Measurements from ENCODE around the gene PHLPP1.

The PHLPP1 gene

DNA sequence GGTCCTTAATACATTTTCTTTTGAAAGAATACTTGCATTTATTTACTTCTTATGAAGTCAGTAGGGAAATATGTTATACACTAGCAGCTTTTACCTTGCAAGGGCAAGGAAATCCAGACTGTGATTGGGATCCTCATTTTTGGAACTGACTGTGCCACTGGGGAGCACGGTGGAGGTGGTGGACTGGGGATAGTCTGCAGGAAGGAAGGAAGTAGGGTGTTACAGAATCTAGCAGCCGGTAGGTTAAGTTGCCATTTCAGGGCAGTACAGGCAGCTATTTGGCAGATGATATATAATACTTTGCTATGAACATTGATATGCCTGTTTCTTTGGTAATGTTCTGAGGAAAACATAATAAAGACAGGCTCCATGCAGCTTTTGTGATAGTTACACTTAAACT lies 238.3 kb downstream of the PHLPP1 start:
- Histone ChIP-seq H3K4me1 (ENCODE audit: low read length) (no peaks in the 10 kb centered on the region), H3F3A (ENCODE audit: insufficient read depth, low read length) (no peaks in the 10 kb centered on the region), H3K9me3 (replicated peaks; ENCODE audit: insufficient read depth, low read length) (no peaks in the 10 kb centered on the region), H3K27ac (ENCODE audit: low read length) (no peak overlapping the region), H3K4me3 (ENCODE audit: low read length) (no peak overlapping the region), H4K20me1 (ENCODE audit: insufficient read depth, low read length) (no peaks in the 10 kb centered on the region), H3K4me2 (ENCODE audit: low read depth, low read length) (no peak overlapping the region), H3K79me2 (ENCODE audit: low read length) (no peaks in the 10 kb centered on the region), H3K9ac (ENCODE audit: low read length) (no peak overlapping the region), H3K27me3 (replicated peaks; ENCODE audit: insufficient read depth, low read length) (no peaks in the 10 kb centered on the region), H2AFZ (ENCODE audit: low read length) (no peak overlapping the region), H3K9me2 (replicated peaks; ENCODE audit: insufficient read depth, low read length) (no peaks in the 10 kb centered on the region), H3K36me3 (replicated peaks; ENCODE audit: insufficient read depth, low read length) (no peaks in the 10 kb centered on the region; the same call in 1 of the 2 replicates)
- TF ChIP-seq EZH2 (optimal IDR thresholded peaks at IDR 0.05; ENCODE audit: low read depth, low read length) (no peak), EZH2phosphoT487 (IDR thresholded peaks at IDR 0.05; ENCODE audit: low read length) (no peak)
- TF ChIP-seq, protein P1, sequence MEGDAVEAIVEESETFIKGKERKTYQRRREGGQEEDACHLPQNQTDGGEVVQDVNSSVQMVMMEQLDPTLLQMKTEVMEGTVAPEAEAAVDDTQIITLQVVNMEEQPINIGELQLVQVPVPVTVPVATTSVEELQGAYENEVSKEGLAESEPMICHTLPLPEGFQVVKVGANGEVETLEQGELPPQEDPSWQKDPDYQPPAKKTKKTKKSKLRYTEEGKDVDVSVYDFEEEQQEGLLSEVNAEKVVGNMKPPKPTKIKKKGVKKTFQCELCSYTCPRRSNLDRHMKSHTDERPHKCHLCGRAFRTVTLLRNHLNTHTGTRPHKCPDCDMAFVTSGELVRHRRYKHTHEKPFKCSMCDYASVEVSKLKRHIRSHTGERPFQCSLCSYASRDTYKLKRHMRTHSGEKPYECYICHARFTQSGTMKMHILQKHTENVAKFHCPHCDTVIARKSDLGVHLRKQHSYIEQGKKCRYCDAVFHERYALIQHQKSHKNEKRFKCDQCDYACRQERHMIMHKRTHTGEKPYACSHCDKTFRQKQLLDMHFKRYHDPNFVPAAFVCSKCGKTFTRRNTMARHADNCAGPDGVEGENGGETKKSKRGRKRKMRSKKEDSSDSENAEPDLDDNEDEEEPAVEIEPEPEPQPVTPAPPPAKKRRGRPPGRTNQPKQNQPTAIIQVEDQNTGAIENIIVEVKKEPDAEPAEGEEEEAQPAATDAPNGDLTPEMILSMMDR (IDR thresholded peaks at IDR 0.05; ENCODE audit: low read length) = no peak
- no peak for DNase-seq

DNA sequence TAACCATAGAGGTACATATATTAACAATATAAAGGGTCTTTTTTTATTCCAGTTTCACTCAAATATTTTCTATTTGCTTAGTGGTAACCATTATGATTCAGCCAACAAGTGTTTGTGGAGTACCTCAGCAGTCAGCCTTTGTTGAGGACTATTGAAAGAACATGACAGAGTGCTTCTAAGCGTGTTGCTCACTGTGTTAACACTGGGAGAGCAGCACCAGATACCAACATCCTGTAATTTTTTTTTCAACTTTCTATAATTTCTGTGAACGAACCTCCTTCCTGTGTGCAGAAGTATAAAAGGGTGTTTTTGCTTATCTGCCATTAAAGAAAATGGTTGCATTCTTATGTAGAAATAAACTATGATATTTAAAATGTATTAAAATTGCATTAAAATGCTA lies 239.0 kb downstream of the PHLPP1 start:
- no peak overlapping the region for H2AFZ ChIP-seq (ENCODE audit: low read length)
- H3F3A ChIP-seq (ENCODE audit: insufficient read depth, low read length) = no peaks in the 10 kb centered on the region
- H3K4me1 ChIP-seq (ENCODE audit: low read length) = no peaks in the 10 kb centered on the region
- H3K9ac ChIP-seq (ENCODE audit: low read length) = no peak overlapping the region
- H3K27me3 ChIP-seq (replicated peaks; ENCODE audit: insufficient read depth, low read length) = no peaks in the 10 kb centered on the region
- no peak for DNase-seq
- H4K20me1 ChIP-seq (ENCODE audit: insufficient read depth, low read length) = no peaks in the 10 kb centered on the region
- H3K9me3 ChIP-seq (replicated peaks; ENCODE audit: insufficient read depth, low read length) = no peaks in the 10 kb centered on the region
- no peaks in the 10 kb centered on the region for H3K9me2 ChIP-seq (replicated peaks; ENCODE audit: insufficient read depth, low read length)
- no peaks in the 10 kb centered on the region for H3K79me2 ChIP-seq (ENCODE audit: low read length)
- H3K4me3 ChIP-seq (ENCODE audit: low read length) = no peak overlapping the region
- no peaks in the 10 kb centered on the region; the same call in 1 of the 2 replicates for H3K36me3 ChIP-seq (replicated peaks; ENCODE audit: insufficient read depth, low read length)
- TF ChIP-seq, protein P1 (IDR thresholded peaks at IDR 0.05; ENCODE audit: low read length) = no peak
- TF ChIP-seq EZH2 (optimal IDR thresholded peaks at IDR 0.05; ENCODE audit: low read depth, low read length) (no peak), EZH2phosphoT487 (IDR thresholded peaks at IDR 0.05; ENCODE audit: low read length) (no peak)
- no peak overlapping the region for H3K27ac ChIP-seq (ENCODE audit: low read length)
- H3K4me2 ChIP-seq (ENCODE audit: low read depth, low read length) = no peak overlapping the region

DNA sequence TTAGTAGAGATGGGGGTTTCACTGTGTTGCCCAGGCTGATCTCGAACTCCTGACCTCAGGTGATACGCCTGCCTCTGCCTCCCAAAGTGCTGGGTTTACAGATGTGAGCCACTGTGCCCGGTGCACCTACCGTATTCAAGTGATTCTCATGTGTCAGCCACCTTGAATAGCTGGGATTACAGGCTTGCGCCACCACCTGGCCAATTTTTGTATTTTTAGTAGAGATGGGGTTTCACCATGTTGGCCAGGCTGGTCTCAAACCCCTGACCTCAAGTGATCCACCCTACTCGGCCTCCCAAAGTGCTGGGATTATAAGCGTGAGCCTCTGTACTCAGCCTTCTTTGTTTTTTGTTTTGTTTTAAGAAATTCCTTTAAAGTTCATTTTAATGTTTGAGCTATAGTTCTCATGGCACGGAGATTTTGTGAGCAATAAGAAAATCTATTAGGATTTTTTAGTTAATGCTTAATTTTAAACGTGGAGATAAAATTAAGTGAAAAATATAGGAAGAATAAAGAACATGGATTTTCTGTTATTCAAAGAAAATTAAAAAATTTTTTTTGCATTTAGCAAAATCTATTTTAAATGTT lies 242.6 kb downstream of the PHLPP1 start:
- Histone ChIP-seq H3K4me3 (ENCODE audit: low read length) (no peak overlapping the region), H4K20me1 (ENCODE audit: insufficient read depth, low read length) (no peaks in the 10 kb centered on the region), H3K4me1 (ENCODE audit: low read length) (no peaks in the 10 kb centered on the region), H3K79me2 (ENCODE audit: low read length) (no peaks in the 10 kb centered on the region), H3K27me3 (replicated peaks; ENCODE audit: insufficient read depth, low read length) (no peaks in the 10 kb centered on the region), H3K9me2 (replicated peaks; ENCODE audit: insufficient read depth, low read length) (no peaks in the 10 kb centered on the region), H3K9ac (ENCODE audit: low read length) (no peak overlapping the region), H3K27ac (ENCODE audit: low read length) (no peak overlapping the region), H3K9me3 (replicated peaks; ENCODE audit: insufficient read depth, low read length) (no peaks in the 10 kb centered on the region), H3F3A (ENCODE audit: insufficient read depth, low read length) (no peaks in the 10 kb centered on the region), H3K4me2 (ENCODE audit: low read depth, low read length) (no peak overlapping the region), H3K36me3 (replicated peaks; ENCODE audit: insufficient read depth, low read length) (no peaks in the 10 kb centered on the region), H2AFZ (ENCODE audit: low read length) (no peak overlapping the region)
- peak; percentile 73 for DNase-seq
- TF ChIP-seq, protein P1 (IDR thresholded peaks at IDR 0.05; ENCODE audit: low read length) = peak; percentile 46
- no peak for TF ChIP-seq EZH2 (optimal IDR thresholded peaks at IDR 0.05; ENCODE audit: low read depth, low read length)
